Activated CD4-positive, alpha-beta T cell treated with anti-CD3 and anti-CD28 coated beads, Interleukin-2, amount 50 U/mL, for 1 hour (primary cell): ENCODE measurements around the gene CTDSPL.

ENCODE experiments used
- DNase-seq: peaks from one replicate; pipeline ENCODE4 v3.0.0-alpha.2; 2020

The CTDSPL gene

GRCh38 chr3:37896827-37897226 lies 35.1 kb downstream of the CTDSPL start:
- DNase-seq: no peak

GRCh38 chr3:37897763-37898162 lies 36.1 kb downstream of the CTDSPL start:
- DNase-seq: no peak

- DNase-seq: no peak
These were observed 36.7 kb downstream of the CTDSPL start for GRCh38 chr3:37898424-37898823.

GRCh38 chr3:37899101-37899707 lies 37.5 kb downstream of the CTDSPL start:
- no peak for DNase-seq

GRCh38 chr3:37899711-37900306 lies 38.1 kb downstream of the CTDSPL start:
- DNase-seq: no peak

- no peak for DNase-seq
These were observed 40.0 kb downstream of the CTDSPL start for GRCh38 chr3:37901721-37902120.

GRCh38 chr3:37902674-37903073 lies 41.0 kb downstream of the CTDSPL start:
- no peak for DNase-seq

GRCh38 chr3:37903320-37903719 lies 41.6 kb downstream of the CTDSPL start:
- no peak for DNase-seq

GRCh38 chr3:37903734-37904133 lies 42.1 kb downstream of the CTDSPL start:
- DNase-seq: no peak

- DNase-seq: no peak
These were observed 42.9 kb downstream of the CTDSPL start for GRCh38 chr3:37904601-37905000.

GRCh38 chr3:37905346-37905745 lies 43.7 kb downstream of the CTDSPL start:
- no peak for DNase-seq

GRCh38 chr3:37905987-37906674 lies 44.5 kb downstream of the CTDSPL start:
- no peak for DNase-seq

- DNase-seq: no peak
These were observed 45.1 kb downstream of the CTDSPL start for GRCh38 chr3:37906734-37907282.

GRCh38 chr3:37907371-37907770 lies 45.7 kb downstream of the CTDSPL start:
- DNase-seq: no peak

- no peak for DNase-seq
These were observed 46.2 kb downstream of the CTDSPL start for GRCh38 chr3:37907906-37908305.

GRCh38 chr3:37909067-37909911 lies 47.6 kb downstream of the CTDSPL start:
- no peak for DNase-seq

GRCh38 chr3:37910671-37911400 lies 49.2 kb downstream of the CTDSPL start:
- DNase-seq: no peak

GRCh38 chr3:37912052-37912733 lies 50.5 kb downstream of the CTDSPL start:
- DNase-seq: no peak

- DNase-seq: no peak
These were observed 51.8 kb downstream of the CTDSPL start for GRCh38 chr3:37913522-37913921.

GRCh38 chr3:37916685-37917084 lies 55.0 kb downstream of the CTDSPL start:
- DNase-seq: no peak

- DNase-seq: no peak
These were observed 56.9 kb downstream of the CTDSPL start for GRCh38 chr3:37918627-37919026.

GRCh38 chr3:37920156-37920699 lies 58.5 kb downstream of the CTDSPL start:
- DNase-seq: no peak
